Fibroblast of the aortic adventitia (primary cell): ENCODE data around the gene EPHB1. TPM values are rescaled to one million over a fixed set of nuclear protein-coding genes. Genes with fewer than 3 reads are reported as not detected.

Experiments
- DNase-seq: peaks from one replicate; pipeline ENCODE4 v3.0.0-alpha.2; 2010; ENCODE audit warnings: low read depth
- H3K4me3 ChIP-seq: 2 replicates; pipeline ENCODE4 v1.5.1; 2011; ENCODE audit warnings: low read depth, mild to moderate bottlenecking, control low read depth, low read length, moderate library complexity
- total RNA-seq: library from RNA; depleted of rRNA; stranded (reverse); fragments of >200 nt; gene quantifications from 2 replicates; pipeline ENCODE4 v1.2.3, GENCODE V29; 2012; ENCODE audit warnings: low replicate concordance
- TF ChIP-seq, protein P1 (sequence below): IDR thresholded peaks from 2 replicates; pipeline ENCODE4 v1.5.1; 2011; ENCODE audit warnings: mild to moderate bottlenecking, low read length, control low read depth, inconsistent platforms; ENCODE audit not compliant: insufficient read depth

The EPHB1 gene
- total RNA-seq, 1 donor, result 1.2 TPM

DNA sequence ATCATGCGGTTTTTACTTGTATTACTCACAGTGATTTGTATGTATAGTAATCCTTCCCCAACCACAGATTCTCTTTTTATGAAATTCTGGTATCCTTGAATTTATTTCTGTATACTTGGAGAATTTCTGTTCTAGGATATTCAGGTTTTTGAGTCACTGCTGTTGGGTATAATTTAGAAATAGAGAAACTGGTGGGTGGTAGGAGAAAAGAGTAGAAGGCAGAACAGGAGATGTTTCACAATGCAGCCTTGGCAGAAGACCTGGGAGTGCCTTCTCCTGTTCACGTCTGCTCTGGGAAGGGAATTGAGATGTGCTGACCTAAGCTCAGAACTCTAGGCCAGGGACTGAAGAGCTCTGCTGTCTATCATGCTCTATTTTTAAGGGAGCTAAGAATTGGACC lies 193.6 kb downstream of the EPHB1 start:
- DNase-seq, result no peak
- TF ChIP-seq, protein P1, sequence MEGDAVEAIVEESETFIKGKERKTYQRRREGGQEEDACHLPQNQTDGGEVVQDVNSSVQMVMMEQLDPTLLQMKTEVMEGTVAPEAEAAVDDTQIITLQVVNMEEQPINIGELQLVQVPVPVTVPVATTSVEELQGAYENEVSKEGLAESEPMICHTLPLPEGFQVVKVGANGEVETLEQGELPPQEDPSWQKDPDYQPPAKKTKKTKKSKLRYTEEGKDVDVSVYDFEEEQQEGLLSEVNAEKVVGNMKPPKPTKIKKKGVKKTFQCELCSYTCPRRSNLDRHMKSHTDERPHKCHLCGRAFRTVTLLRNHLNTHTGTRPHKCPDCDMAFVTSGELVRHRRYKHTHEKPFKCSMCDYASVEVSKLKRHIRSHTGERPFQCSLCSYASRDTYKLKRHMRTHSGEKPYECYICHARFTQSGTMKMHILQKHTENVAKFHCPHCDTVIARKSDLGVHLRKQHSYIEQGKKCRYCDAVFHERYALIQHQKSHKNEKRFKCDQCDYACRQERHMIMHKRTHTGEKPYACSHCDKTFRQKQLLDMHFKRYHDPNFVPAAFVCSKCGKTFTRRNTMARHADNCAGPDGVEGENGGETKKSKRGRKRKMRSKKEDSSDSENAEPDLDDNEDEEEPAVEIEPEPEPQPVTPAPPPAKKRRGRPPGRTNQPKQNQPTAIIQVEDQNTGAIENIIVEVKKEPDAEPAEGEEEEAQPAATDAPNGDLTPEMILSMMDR, result no peak
- H3K4me3 ChIP-seq, result no peak overlapping the region

DNA sequence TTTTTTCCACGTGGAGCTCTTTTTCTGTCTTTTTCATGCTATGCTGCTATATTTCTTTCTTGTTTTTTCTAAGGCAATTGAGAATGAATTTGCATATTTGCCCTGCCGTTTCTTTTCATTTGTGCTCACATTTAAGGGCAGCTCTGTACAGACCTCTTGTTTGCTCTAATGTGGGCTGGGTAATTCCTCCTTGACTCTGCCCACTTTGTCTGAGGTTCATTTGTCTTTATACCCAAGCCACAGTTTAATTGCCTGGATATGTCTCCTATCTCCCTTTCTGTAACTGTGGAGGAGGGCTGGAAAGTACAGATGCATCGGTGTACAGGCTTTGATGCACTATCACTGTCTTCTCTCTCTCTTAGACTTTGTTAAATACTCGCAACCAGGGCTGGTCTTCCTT lies 195.9 kb downstream of the EPHB1 start:
- DNase-seq, result no peak
- TF ChIP-seq, protein P1, result no peak
- no peak overlapping the region for H3K4me3 ChIP-seq

DNA sequence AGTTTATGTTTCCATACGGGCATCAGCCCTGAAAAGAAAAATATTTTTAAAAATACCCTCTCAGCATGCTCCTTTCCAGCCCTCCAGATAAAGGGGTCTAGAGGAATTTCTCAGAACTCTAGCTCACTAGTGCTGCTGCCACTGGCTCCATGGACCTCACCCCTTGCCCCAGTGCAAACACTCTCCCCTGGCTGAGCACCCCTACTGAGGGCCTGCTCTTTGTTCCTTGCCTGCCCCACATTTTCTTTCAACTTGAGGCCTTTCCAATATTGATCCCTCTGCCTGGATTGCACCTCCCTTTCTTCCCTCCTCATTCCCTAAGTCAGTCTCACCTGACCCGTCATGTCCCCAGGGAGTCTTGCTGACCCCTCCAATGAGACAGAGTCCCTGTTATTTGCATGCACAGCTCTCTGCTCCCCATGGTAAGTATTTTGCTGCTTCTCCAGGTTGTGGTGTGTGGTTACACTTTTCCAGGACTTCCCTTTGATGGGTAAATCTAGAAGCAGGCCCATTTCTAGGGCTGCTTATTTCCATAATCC lies 196.5 kb downstream of the EPHB1 start:
- TF ChIP-seq, protein P1, result no peak
- no peak overlapping the region for H3K4me3 ChIP-seq
- no peak for DNase-seq

DNA sequence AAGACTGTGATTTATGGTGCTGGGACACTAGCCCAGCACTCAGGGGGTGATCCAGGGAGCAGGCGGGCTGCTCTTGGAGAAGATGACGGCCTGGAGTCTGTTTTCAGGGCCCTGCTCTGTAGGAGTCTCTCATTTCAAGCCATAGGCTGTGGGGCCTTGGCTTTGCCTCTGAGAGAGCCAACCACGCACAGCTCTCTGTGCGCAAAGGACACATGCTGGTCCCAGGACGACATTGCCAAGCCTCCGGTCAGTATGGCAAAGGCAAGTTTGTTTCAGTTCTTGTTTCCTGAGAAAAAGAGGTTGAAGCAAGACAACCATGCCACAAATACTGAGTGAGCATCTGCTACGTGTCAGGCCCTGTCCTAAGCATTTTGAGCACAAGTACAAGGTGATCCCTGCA lies 197.1 kb downstream of the EPHB1 start:
- TF ChIP-seq, protein P1, result no peak
- no peak for DNase-seq
- H3K4me3 ChIP-seq, result no peak overlapping the region

DNA sequence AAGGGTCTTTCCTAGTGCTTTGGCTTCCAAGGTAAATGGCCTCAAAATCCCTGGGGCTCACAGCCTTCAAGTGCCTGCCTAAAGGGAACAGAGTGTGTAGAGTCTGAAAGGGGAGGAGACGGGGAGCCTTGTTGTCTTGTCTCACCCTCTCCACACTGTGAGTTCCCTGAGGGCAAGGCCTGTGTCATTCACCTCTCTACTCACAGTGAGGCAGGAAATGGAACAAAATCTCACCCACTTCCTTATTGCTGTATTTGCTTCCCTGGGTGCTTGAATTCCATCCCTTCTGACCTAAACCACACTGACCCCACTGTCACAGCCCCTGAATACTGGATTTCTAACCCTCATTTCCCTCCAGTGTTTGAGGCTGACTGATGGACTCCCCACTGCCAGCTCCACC lies 197.5 kb downstream of the EPHB1 start:
- DNase-seq, result no peak
- TF ChIP-seq, protein P1, result no peak

DNA sequence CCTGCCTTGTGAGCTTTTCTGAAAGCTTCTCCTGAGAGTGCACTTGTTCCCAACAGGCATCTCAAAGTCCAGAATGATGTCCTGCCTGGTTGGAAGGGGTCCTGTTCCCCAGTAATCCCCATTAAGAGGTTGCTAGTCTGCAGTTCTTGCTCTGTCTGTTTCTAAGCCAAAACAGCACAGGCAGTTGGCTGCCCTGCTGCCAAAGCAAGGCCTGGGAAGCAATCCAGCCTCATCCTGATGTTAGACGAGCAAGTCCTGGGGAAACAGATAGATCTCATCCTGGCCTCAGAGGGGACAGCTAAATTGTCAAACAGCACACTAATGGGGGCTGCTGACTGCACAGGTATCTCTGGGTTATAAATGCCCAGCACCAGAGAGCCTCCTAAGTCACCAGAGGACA lies 198.0 kb downstream of the EPHB1 start:
- DNase-seq, result no peak
- no peak overlapping the region for H3K4me3 ChIP-seq
- TF ChIP-seq, protein P1, result no peak

More for the DNA sequence above, 197.5 kb downstream of the EPHB1 start:
- no peak overlapping the region for H3K4me3 ChIP-seq

DNA sequence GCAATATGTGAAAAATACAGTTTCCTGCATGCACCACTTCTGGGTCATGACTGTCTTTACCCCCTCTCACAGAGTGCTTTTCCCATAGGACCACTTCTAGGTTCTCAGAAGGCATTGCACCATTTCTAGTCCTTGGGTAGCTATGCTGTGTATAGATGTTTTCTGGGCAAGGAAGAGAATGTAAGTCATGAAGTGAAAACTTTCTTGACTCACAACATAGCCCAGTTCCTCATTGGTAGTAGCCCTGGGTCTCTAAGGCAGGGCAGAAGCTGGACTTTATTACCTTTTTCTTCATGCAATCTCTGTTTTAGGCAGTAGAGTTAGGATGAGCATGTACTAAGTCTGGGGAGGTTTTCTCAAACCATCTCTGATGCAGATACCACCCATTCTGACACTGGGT lies 203.1 kb downstream of the EPHB1 start:
- TF ChIP-seq, protein P1, result no peak
- DNase-seq, result no peak

More for the DNA sequence above, 203.1 kb downstream of the EPHB1 start:
- H3K4me3 ChIP-seq, result no peak overlapping the region
